Stomach (tissue), 9 donors: ENCODE measurements around the gene NECTIN3. TPM values are rescaled to one million over a fixed set of nuclear protein-coding genes. Genes with fewer than 3 reads are reported as not detected.

Experiments used
- DNase-seq, 2 donors: peaks; one replicate each; pipeline versions ENCODE4 v3.0.0 to v3.0.0-alpha.2; 2013 to 2019
- H3K27ac ChIP-seq, 5 donors: fragments of 200-600 bp in 4 of 5; sonication (generic) in 4 of 5; one replicate each; pipeline ENCODE4 v1.5.1; 2013 to 2019; ENCODE audit warnings: mild to moderate bottlenecking in 1 of 5, moderate library complexity in 1 of 5
- H3K27me3 ChIP-seq, 3 donors: fragments of 200-600 bp; sonication (generic); one replicate each; pipeline ENCODE4 v1.5.1; 2017 to 2019; ENCODE audit warnings: mixed run types in 1 of 3
- H3K36me3 ChIP-seq, 4 donors: fragments of 200-600 bp; sonication (generic); 1 replicate in 3 of 4; 2 replicates in 1 of 4; pipeline ENCODE4 v1.5.1; 2016 to 2019
- H3K4me1 ChIP-seq, 4 donors: fragments of 200-600 bp; sonication (generic); one replicate each; pipeline ENCODE4 v1.5.1; 2016 to 2019
- H3K4me3 ChIP-seq, 4 donors: fragments of 200-600 bp; sonication (generic) in 3 of 4; one replicate each; pipeline ENCODE4 v1.5.1; 2016 to 2019; ENCODE audit warnings: mild to moderate bottlenecking in 1 of 4
- H3K9me3 ChIP-seq, 4 donors: fragments of 200-600 bp; sonication (generic); one replicate each; pipeline ENCODE4 v1.5.1; 2016 to 2019
- EP300 ChIP-seq: sonication (generic); formaldehyde crosslinking; IDR thresholded peaks from one replicate; pipeline ENCODE4 v1.6.1; 2017; ENCODE audit warnings: antibody characterized with exemption
- POLR2A ChIP-seq, 4 donors: fragments of 450-650 bp; IDR thresholded peaks; one replicate each; pipeline ENCODE4 v1.6.1; 2016; ENCODE audit warnings: antibody characterized with exemption in 4 of 4, control low read depth in 2 of 4, mild to moderate bottlenecking in 1 of 4, moderate library complexity in 1 of 4
- POLR2AphosphoS5 ChIP-seq, 3 donors: sonication (generic); formaldehyde crosslinking; IDR thresholded peaks; one replicate each; pipeline ENCODE4 v1.6.1; 2016; ENCODE audit warnings: antibody characterized with exemption in 3 of 3
- WGBS, 5 donors: extraction: QIAGEN DNeasy Blood & Tissue Kit in 3 of 5; methylation state at CpG; one replicate each; pipeline versions ENCODE4 v1.1.5 to v1.1.7; 2013 to 2018; 5-methylcytosine and 5-hydroxymethylcytosine counted together
- intact Hi-C: fragments of 100-400 bp; cut with DNase I; formaldehyde crosslinking; loops from one replicate; pipeline ENCODE4 v1.15.1; 2023; ENCODE audit warnings: low total_unique reads
- polyA plus RNA-seq, 3 donors: library from polyadenylated mRNA; stranded (reverse); fragments of 200-250 nt; gene quantifications; one replicate each; pipeline ENCODE4 v1.2.3, GENCODE V29; 2013
- total RNA-seq, 5 donors: library from RNA; depleted of rRNA; stranded (reverse); fragments of >200 nt; gene quantifications; one replicate each; pipeline versions ENCODE4 v1.1.0 to v1.2.3, GENCODE V29; 2014 to 2016
- TF ChIP-seq, protein P1 (sequence below), 7 experiments: fragments of 450-650 bp in 4 of 7; fragments of 200-600 bp in 3 of 7; sonication (generic) in 3 of 7; IDR thresholded peaks; one replicate each; pipeline ENCODE4 v1.5.1; 2016 to 2019; ENCODE audit warnings: antibody characterized with exemption in 7 of 7, control low read depth in 2 of 7, mild to moderate bottlenecking in 1 of 7
- donor health status: healthy with polysubstance abuse.
- donor health status: Bipolar disorder and iron deficiency.
- donor health status: healthy.

Gene NECTIN3
- total and polyA plus RNA-seq, 8 donors, result 2.7 to 92.3 (median 12.6) TPM

DNA sequence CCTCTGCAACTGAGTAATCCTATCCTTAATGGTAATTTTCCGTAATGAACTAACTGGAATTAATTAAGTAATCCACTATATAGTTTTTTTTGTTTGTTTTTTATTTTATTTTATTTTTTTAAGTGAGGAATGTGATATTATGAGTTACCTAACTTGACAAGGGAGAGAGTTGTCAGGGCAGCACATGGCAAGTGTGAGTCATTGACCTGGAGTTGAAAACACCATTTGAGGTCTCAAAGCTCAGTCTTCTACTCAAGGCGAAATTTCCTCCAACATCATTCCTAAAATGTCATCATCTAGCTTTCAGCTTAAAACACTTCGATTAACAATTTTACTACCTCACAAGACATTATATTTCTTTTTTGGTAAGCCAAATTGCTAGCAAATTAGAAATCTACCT, 87.8 kb downstream of the NECTIN3 start:
- Histone ChIP-seq H3K4me1 (no peaks in the 10 kb centered on the region), H3K4me3 (no peak overlapping the region), H3K9me3 (no peaks in the 10 kb centered on the region), H3K27me3 (no peaks in the 10 kb centered on the region), H3K27ac (no peak overlapping the region), H3K36me3 (peaks cover 2 to 29% (median 20%) of the 10 kb centered on the region in 4 donors)
- TF ChIP-seq POLR2A (IDR thresholded peaks at IDR 0.05), result no peak
- no peak for TF ChIP-seq POLR2AphosphoS5 (IDR thresholded peaks at IDR 0.05)
- no peak for TF ChIP-seq EP300
- TF ChIP-seq, protein P1, sequence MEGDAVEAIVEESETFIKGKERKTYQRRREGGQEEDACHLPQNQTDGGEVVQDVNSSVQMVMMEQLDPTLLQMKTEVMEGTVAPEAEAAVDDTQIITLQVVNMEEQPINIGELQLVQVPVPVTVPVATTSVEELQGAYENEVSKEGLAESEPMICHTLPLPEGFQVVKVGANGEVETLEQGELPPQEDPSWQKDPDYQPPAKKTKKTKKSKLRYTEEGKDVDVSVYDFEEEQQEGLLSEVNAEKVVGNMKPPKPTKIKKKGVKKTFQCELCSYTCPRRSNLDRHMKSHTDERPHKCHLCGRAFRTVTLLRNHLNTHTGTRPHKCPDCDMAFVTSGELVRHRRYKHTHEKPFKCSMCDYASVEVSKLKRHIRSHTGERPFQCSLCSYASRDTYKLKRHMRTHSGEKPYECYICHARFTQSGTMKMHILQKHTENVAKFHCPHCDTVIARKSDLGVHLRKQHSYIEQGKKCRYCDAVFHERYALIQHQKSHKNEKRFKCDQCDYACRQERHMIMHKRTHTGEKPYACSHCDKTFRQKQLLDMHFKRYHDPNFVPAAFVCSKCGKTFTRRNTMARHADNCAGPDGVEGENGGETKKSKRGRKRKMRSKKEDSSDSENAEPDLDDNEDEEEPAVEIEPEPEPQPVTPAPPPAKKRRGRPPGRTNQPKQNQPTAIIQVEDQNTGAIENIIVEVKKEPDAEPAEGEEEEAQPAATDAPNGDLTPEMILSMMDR (IDR thresholded peaks at IDR 0.05), result no peak
- no peak for DNase-seq
- WGBS, 5 donors, result 92 to 97% (median 96%) methylated on average over 3 of the region's 3 CpGs
- intact Hi-C loops, result no loop called here

DNA sequence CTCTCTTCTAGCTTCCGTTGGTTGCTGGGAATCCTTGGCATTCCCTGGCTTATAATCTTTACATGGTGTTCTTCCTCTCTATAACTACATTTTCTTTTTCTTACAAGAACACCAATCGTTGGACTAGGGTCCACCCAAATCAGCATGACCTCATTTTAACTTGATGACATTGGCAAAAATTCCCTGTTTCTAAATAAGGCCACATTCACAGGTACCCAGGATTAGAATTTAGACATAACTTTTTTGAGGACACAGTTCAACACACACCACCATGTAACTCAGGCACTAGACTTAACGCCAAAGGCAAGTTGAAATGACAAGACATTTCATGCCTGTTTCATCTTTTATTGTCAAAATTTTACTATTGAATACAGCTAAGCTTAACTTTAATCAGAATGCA, 93.0 kb downstream of the NECTIN3 start:
- Histone ChIP-seq H3K4me1 (no peaks in the 10 kb centered on the region), H3K4me3 (no peak overlapping the region), H3K27ac (no peak overlapping the region), H3K9me3 (no peaks in the 10 kb centered on the region), H3K27me3 (no peaks in the 10 kb centered on the region), H3K36me3 (peaks cover 2 to 15% (median 8%) of the 10 kb centered on the region in 4 donors)
- TF ChIP-seq EP300, result no peak
- TF ChIP-seq, protein P1 (IDR thresholded peaks at IDR 0.05), result no peak
- no peak for TF ChIP-seq POLR2AphosphoS5 (IDR thresholded peaks at IDR 0.05)
- TF ChIP-seq POLR2A (IDR thresholded peaks at IDR 0.05), result no peak
- no peak for DNase-seq
- intact Hi-C loops, result no loop called here
- 81 to 97% (median 94%) methylated on average over 3 of the region's 3 CpGs for WGBS, 5 donors

DNA sequence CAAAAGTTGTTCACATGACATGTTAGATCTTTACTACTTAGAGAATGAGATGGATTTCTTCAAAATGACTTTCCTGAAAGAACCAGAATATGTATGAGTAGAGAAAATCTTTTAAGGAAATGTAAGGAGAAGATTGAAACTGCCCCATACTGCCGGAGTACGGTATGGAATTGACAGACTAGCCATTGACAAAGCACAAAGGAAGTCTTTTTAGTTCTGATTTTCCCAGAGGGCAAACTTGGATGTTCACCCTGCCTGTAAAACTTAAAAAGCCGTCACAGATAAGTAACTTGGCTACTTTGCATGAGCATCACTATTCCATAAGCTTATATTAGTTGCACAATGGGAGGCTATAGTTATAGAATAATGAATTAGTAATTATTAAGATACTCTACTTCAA, 93.8 kb downstream of the NECTIN3 start:
- Histone ChIP-seq H3K4me1 (no peaks in the 10 kb centered on the region), H3K27ac (no peak overlapping the region), H3K36me3 (peaks cover 2 to 15% (median 8%) of the 10 kb centered on the region in 4 donors), H3K4me3 (no peak overlapping the region), H3K9me3 (no peaks in the 10 kb centered on the region), H3K27me3 (no peaks in the 10 kb centered on the region)
- WGBS, 5 donors, result 90 to 100% (median 97%) methylated on average over 3 of the region's 3 CpGs
- TF ChIP-seq, protein P1 (IDR thresholded peaks at IDR 0.05), result no peak
- TF ChIP-seq POLR2A (IDR thresholded peaks at IDR 0.05), result no peak
- TF ChIP-seq POLR2AphosphoS5 (IDR thresholded peaks at IDR 0.05), result no peak
- no peak for TF ChIP-seq EP300
- intact Hi-C loops, result no loop called here
- no peak for DNase-seq

DNA sequence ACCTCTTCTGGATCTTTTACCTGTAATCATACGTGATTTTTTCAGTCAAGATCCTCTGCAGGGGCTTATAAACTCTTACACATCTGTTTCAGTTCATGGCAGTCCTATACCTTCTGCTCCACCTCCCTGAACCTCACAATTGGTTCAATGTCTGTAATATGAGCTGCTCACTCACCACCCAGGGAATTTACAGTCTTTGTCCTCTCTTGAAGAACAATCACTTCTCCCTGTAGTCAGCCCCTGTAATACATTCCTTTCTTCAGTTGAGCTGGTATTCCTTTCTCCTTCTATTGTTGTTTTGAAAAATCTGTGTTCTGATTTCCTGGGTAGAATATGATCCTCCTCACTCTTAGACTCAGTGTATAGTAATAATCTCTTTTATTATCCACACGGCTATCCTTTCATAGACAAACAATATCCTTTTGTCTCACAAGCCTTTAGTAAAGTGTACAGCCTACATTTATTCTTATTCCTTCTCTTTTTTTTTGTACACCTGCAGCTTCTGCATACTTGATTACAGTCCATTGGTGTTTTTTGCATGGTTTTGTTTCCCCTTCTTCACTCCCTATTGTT, 101.8 kb downstream of the NECTIN3 start:
- no peak for DNase-seq
- Histone ChIP-seq H3K4me1 (no peaks in the 10 kb centered on the region), H3K36me3 (peaks cover 0 to 28% (median 24%) of the 10 kb centered on the region in 4 donors), H3K27ac (no peak overlapping the region), H3K4me3 (no peak overlapping the region), H3K9me3 (no peaks in the 10 kb centered on the region), H3K27me3 (no peaks in the 10 kb centered on the region)
- TF ChIP-seq, protein P1 (IDR thresholded peaks at IDR 0.05), result no peak
- TF ChIP-seq POLR2A (IDR thresholded peaks at IDR 0.05) (no peak), EP300 (no peak), POLR2AphosphoS5 (IDR thresholded peaks at IDR 0.05) (no peak)
- intact Hi-C loops, result no loop called here
- WGBS, 5 donors, result 78 to 88% (median 84%) methylated on average over 2 of the region's 2 CpGs
